Gastroesophageal sphincter (tissue), 3 donors: ENCODE measurements around the gene VTI1A.

Experiments
- POLR2A ChIP-seq, 2 donors: fragments of 450-650 bp; IDR thresholded peaks; one replicate each; pipeline ENCODE4 v1.6.1; 2017; ENCODE audit warnings: antibody characterized with exemption in 2 of 2, mild to moderate bottlenecking in 2 of 2, moderate library complexity in 1 of 2
- POLR2AphosphoS5 ChIP-seq: sonication (generic); formaldehyde crosslinking; IDR thresholded peaks from one replicate; pipeline ENCODE4 v1.6.1; 2017; ENCODE audit warnings: antibody characterized with exemption
- TF ChIP-seq, protein P1 (sequence below), 4 experiments: fragments of 200-600 bp in 2 of 4; fragments of 450-650 bp in 2 of 4; sonication (generic) in 1 of 4; IDR thresholded peaks; one replicate each; pipeline ENCODE4 v1.5.1; 2017 to 2019; ENCODE audit warnings: antibody characterized with exemption in 4 of 4, mild to moderate bottlenecking in 2 of 4, moderate library complexity in 2 of 4

DNA sequence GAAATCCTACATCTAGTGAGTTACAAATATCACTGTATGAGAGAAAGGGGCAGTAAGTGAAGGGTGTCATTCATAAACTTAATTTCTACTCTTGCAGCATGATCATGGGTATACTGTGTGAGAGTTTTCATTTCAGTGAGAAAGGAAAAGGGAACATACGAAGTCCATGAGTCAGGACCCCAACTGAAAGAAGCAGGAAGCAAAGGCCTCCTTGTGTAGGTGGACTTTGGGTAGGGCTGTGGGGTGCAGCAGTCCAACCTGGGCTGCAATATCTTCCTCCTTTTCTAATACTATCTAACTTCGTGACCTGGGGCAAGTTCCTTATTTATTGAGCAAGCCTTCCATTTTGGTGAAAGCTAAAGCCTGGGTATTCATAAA lies 254.9 kb downstream of the VTI1A start:
- TF ChIP-seq POLR2AphosphoS5 (no peak), POLR2A (IDR thresholded peaks at IDR 0.05) (no peak)
- TF ChIP-seq, protein P1, sequence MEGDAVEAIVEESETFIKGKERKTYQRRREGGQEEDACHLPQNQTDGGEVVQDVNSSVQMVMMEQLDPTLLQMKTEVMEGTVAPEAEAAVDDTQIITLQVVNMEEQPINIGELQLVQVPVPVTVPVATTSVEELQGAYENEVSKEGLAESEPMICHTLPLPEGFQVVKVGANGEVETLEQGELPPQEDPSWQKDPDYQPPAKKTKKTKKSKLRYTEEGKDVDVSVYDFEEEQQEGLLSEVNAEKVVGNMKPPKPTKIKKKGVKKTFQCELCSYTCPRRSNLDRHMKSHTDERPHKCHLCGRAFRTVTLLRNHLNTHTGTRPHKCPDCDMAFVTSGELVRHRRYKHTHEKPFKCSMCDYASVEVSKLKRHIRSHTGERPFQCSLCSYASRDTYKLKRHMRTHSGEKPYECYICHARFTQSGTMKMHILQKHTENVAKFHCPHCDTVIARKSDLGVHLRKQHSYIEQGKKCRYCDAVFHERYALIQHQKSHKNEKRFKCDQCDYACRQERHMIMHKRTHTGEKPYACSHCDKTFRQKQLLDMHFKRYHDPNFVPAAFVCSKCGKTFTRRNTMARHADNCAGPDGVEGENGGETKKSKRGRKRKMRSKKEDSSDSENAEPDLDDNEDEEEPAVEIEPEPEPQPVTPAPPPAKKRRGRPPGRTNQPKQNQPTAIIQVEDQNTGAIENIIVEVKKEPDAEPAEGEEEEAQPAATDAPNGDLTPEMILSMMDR (IDR thresholded peaks at IDR 0.05) = no peak
